Thymus (tissue), 11 donors: ENCODE data around the gene LTBP1. TPM values are rescaled to one million over a fixed set of nuclear protein-coding genes. Genes with fewer than 3 reads are reported as not detected.
"Not testable (repeated sequence)": the region's sequence is repeated elsewhere in the genome, so short reads cannot be mapped to it uniquely, and the experiment has no call there.

Experiments
- DNase-seq, 9 donors: peaks; one replicate each; pipeline ENCODE4 v3.0.0-alpha.2; 2013; ENCODE audit warnings: low spot score in 9 of 9, low read depth in 6 of 9, missing footprints in 1 of 9
- H3K27ac ChIP-seq, 2 donors: one replicate each; pipeline ENCODE4 v1.5.1; 2013; ENCODE audit warnings: control low read depth in 1 of 2, low read depth in 1 of 2, low read length in 1 of 2, mild to moderate bottlenecking in 1 of 2, moderate library complexity in 1 of 2
- H3K27me3 ChIP-seq, 2 donors: one replicate each; pipeline ENCODE4 v1.5.1; 2013; ENCODE audit warnings: low read length in 1 of 2; ENCODE audit not compliant: control insufficient read depth in 2 of 2, insufficient read depth in 1 of 2
- H3K36me3 ChIP-seq, 2 donors: one replicate each; pipeline ENCODE4 v1.5.1; 2013; ENCODE audit warnings: low read length in 1 of 2, mild to moderate bottlenecking in 1 of 2, moderate library complexity in 1 of 2; ENCODE audit not compliant: control insufficient read depth in 2 of 2, insufficient read depth in 2 of 2
- H3K4me1 ChIP-seq, 2 donors: one replicate each; pipeline ENCODE4 v1.5.1; 2013; ENCODE audit warnings: low read length in 2 of 2; ENCODE audit not compliant: control insufficient read depth in 2 of 2, insufficient read depth in 2 of 2
- H3K4me3 ChIP-seq, 2 donors: one replicate each; pipeline ENCODE4 v1.5.1; 2013; ENCODE audit warnings: low read length in 2 of 2, control low read depth in 1 of 2, mild to moderate bottlenecking in 1 of 2
- H3K9me3 ChIP-seq, 2 donors: one replicate each; pipeline ENCODE4 v1.5.1; 2013; ENCODE audit warnings: low read length in 1 of 2, mild to moderate bottlenecking in 1 of 2; ENCODE audit not compliant: control insufficient read depth in 2 of 2, insufficient read depth in 1 of 2
- whole genome bisulfite sequencing: extraction: QIAGEN DNeasy Blood & Tissue Kit; methylation state at CpG from one replicate; pipeline ENCODE4 v1.1.7; 2013; 5-methylcytosine and 5-hydroxymethylcytosine counted together
- polyA plus RNA-seq: library from polyadenylated mRNA; stranded (reverse); fragments of 200-250 nt; gene quantifications from one replicate; pipeline ENCODE4 v1.2.3, GENCODE V29; 2013
- total RNA-seq: library from RNA; stranded (reverse); fragments of 120-200 nt; gene quantifications from one replicate; pipeline ENCODE4 v1.2.4, GENCODE V29; 2013
- donor health status: healthy.

LTBP1 gene
- total and polyA plus RNA-seq, 2 donors = 13.3 to 17.7 TPM

DNA sequence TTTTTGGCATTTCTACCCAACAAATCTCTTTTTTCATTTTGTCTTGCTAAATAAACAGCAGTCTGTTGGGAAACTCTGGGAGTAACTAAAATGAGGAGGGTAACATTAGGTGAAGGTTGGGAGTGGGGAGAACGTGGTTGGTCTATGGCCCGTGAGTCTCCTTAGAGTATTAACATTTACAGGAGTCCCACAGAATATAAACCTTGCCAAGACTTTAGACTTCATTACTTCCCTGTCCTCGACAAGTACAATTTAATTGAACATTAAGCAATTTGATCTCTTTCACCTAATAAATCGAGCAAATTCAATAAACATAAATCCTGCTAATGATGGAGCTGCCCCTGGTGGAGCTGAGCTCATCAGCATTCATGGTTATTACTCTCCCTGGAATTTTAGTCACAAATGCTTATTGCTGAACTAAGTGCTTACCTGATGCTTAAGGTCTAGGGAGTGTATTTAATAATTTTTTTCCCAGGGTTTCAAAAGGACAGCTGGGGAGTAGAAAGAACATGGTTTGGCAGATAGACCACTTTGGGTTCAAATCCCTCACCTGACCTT, 434.6 kb downstream of the LTBP1 start:
- no peak overlapping the region for H3K4me3 ChIP-seq
- H3K27ac ChIP-seq = no peak overlapping the region
- H3K9me3 ChIP-seq = no peaks in the 10 kb centered on the region
- no peaks in the 10 kb centered on the region for H3K27me3 ChIP-seq
- 95% methylated on average over 4 of the region's 4 CpGs for WGBS
- no peak for DNase-seq
- H3K4me1 ChIP-seq = no peaks in the 10 kb centered on the region
- H3K36me3 ChIP-seq = no peaks in the 10 kb centered on the region

DNA sequence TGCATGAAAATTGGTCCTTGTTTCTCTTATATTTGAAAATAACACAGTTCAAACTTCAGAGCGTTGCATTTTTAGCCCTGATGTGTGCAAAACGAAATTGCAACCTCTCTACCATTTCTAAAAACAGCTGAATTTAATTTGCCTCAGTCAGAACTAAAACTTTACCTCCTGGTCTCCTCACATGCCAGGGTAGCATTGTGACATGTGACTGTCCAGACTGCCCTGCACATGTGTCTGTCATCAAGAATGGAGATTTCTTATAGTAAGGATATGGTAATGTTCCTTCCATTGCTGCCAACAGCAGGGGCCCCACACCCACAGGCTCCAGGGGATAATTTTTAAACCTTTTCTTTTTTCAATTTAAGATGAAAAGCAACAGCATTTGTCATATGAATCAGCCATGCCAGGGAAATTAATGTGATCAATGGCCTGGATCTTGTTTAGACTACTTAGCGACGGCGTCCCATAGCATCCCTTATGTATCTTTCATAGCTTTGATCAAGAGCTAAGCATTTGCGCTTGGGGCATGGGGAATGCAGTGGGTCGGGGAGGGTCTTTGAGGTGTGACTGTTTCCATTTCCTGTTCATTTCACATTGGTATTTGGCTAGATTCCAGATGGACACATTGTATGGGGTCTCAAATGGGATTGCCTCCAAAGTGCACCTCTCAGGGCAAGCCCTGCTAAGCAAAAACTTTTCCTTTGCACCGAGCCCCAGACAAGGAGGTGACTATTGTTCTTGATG, 437.3 kb downstream of the LTBP1 start:
- Histone ChIP-seq H3K4me3 (no peak overlapping the region), H3K36me3 (no peaks in the 10 kb centered on the region), H3K27me3 (no peaks in the 10 kb centered on the region), H3K9me3 (no peaks in the 10 kb centered on the region), H3K27ac (no peak overlapping the region), H3K4me1 (no peaks in the 10 kb centered on the region)
- no peak for DNase-seq
- WGBS = 96% methylated on average over 8 of the region's 8 CpGs

DNA sequence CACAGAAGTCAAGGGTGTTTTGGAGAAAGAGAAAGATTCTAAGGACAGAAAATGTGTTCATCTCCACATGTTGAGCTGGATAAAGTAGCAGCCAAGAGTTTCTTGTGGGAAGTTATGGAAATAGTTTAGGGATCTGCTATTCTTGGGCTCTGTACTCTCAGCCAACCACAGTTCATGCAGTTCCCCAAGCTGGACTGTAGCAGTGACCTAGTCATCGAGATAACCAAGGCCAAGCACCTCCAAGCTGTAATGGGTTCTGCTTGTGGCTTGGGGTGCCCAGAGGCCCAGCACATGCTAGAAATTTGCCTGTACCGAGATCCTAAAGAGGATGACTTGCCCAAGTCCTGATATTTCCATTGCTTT, 437.8 kb downstream of the LTBP1 start:
- Histone ChIP-seq H3K4me3 (no peak overlapping the region), H3K4me1 (no peaks in the 10 kb centered on the region), H3K36me3 (no peaks in the 10 kb centered on the region), H3K9me3 (no peaks in the 10 kb centered on the region), H3K27me3 (no peaks in the 10 kb centered on the region), H3K27ac (no peak overlapping the region)
- WGBS = 95% methylated on average over 2 of the region's 2 CpGs
- DNase-seq = no peak

DNA sequence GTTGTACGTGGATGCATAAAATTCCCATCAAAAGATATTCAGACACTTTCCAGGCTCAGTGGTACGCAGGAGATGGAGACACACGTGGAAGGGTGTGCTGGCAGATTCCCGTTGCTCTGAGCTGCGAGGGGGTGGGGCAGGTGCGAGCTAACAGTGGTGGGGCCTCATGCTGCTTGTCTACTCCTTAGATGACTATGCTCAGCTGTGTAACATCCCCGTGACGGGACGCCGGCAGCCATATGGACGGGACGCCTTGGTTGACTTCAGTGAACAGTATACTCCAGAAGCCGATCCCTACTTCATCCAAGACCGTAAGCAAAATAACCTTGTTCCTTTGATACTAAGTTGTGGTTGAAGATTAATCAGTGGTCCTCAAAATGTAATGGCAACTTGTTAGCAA, 442.2 kb downstream of the LTBP1 start:
- H3K36me3 ChIP-seq = no peaks in the 10 kb centered on the region
- no peaks in the 10 kb centered on the region for H3K27me3 ChIP-seq
- no peaks in the 10 kb centered on the region for H3K9me3 ChIP-seq
- H3K4me3 ChIP-seq = no peak overlapping the region
- no peak for DNase-seq
- WGBS = 96% methylated on average over 14 of the region's 14 CpGs
- H3K4me1 ChIP-seq = no peaks in the 10 kb centered on the region
- no peak overlapping the region for H3K27ac ChIP-seq

GRCh38 chr2:33389695-33390094, 442.9 kb downstream of the LTBP1 start:
- not testable (repeated sequence) for H3K36me3 ChIP-seq, DNase-seq, H3K9me3 ChIP-seq, H3K4me1 ChIP-seq, H3K4me3 ChIP-seq, H3K27me3 ChIP-seq, H3K27ac ChIP-seq
- 89% methylated on average over 6 of the region's 6 CpGs for WGBS

- H3K4me1 ChIP-seq = no peaks in the 10 kb centered on the region
- no peaks in the 10 kb centered on the region for H3K9me3 ChIP-seq
- no peaks in the 10 kb centered on the region for H3K36me3 ChIP-seq
- DNase-seq = no peak
- no peaks in the 10 kb centered on the region for H3K27me3 ChIP-seq
- WGBS = 93% methylated on average over 5 of the region's 5 CpGs
- no peak overlapping the region for H3K27ac ChIP-seq
- H3K4me3 ChIP-seq = no peak overlapping the region
Observed at GRCh38 chr2:33391529-33392255, 444.9 kb downstream of the LTBP1 start.

GRCh38 chr2:33392366-33392765, 445.6 kb downstream of the LTBP1 start:
- Histone ChIP-seq H3K9me3 (no peaks in the 10 kb centered on the region), H3K4me1 (no peaks in the 10 kb centered on the region), H3K4me3 (no peak overlapping the region), H3K27ac (no peak overlapping the region), H3K36me3 (no peaks in the 10 kb centered on the region), H3K27me3 (no peaks in the 10 kb centered on the region)
- WGBS = 95% methylated on average over 4 of the region's 4 CpGs
- DNase-seq = no peak

DNA sequence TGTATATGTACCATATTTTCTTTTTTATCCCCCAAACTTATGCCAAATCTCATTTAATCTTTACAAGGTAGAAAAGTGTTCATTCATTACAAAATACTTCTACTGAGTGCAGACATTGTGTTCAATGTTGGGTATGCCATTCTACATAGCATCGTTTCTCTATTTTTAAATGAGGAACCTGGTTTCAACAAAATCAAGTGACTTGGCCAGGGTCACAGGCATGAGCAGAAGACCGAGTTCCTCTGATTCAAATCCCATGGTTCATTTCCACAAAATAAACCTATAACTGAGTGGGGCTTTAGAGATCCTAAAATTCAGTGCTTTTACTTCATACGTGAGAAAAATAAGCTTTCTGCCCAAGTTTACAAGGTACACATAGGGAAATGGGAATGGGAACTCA, 448.3 kb downstream of the LTBP1 start:
- Histone ChIP-seq H3K27ac (no peak overlapping the region), H3K36me3 (no peaks in the 10 kb centered on the region), H3K9me3 (no peaks in the 10 kb centered on the region), H3K27me3 (no peaks in the 10 kb centered on the region), H3K4me1 (no peaks in the 10 kb centered on the region), H3K4me3 (no peak overlapping the region)
- no peak for DNase-seq
- 75% methylated on average over 3 of the region's 3 CpGs for WGBS

GRCh38 chr2:33395655-33396249, 449.0 kb downstream of the LTBP1 start:
- H3K36me3 ChIP-seq = no peaks in the 10 kb centered on the region
- H3K4me1 ChIP-seq = no peaks in the 10 kb centered on the region
- H3K9me3 ChIP-seq = no peaks in the 10 kb centered on the region
- H3K4me3 ChIP-seq = no peak overlapping the region
- H3K27ac ChIP-seq = no peak overlapping the region
- peak in 4 of 9 donors; percentile 7 to 58 (median 40) for DNase-seq
- H3K27me3 ChIP-seq = no peaks in the 10 kb centered on the region
